GM21390 (cell line): ENCODE measurements around the gene HOOK2.

Experiments used
- ATAC-seq: cut with Tn5 transposase; IDR thresholded peaks from one replicate; pipeline ENCODE4 v1.9.1; 2021; ENCODE audit not compliant: unreplicated experiment

The HOOK2 gene

GRCh38 chr19:12793290-12794195 is 18.2 kb upstream of the HOOK2 start:
- peak; percentile 28 for ATAC-seq

GRCh38 chr19:12792853-12793289 is 17.5 kb upstream of the HOOK2 start:
- ATAC-seq = no peak

DNA sequence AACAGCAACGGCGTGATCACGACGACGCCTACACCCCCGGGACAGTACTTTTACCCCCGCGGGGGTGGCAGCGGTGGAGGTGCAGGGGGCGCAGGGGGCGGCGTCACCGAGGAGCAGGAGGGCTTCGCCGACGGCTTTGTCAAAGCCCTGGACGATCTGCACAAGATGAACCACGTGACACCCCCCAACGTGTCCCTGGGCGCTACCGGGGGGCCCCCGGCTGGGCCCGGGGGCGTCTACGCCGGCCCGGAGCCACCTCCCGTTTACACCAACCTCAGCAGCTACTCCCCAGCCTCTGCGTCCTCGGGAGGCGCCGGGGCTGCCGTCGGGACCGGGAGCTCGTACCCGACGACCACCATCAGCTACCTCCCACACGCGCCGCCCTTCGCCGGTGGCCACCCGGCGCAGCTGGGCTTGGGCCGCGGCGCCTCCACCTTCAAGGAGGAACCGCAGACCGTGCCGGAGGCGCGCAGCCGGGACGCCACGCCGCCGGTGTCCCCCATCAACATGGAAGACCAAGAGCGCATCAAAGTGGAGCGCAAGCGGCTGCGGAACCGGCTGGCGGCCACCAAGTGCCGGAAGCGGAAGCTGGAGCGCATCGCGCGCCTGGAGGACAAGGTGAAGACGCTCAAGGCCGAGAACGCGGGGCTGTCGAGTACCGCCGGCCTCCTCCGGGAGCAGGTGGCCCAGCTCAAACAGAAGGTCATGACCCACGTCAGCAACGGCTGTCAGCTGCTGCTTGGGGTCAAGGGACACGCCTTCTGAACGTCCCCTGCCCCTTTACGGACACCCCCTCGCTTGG is 16.9 kb upstream of the HOOK2 start:
- ATAC-seq = no peak

DNA sequence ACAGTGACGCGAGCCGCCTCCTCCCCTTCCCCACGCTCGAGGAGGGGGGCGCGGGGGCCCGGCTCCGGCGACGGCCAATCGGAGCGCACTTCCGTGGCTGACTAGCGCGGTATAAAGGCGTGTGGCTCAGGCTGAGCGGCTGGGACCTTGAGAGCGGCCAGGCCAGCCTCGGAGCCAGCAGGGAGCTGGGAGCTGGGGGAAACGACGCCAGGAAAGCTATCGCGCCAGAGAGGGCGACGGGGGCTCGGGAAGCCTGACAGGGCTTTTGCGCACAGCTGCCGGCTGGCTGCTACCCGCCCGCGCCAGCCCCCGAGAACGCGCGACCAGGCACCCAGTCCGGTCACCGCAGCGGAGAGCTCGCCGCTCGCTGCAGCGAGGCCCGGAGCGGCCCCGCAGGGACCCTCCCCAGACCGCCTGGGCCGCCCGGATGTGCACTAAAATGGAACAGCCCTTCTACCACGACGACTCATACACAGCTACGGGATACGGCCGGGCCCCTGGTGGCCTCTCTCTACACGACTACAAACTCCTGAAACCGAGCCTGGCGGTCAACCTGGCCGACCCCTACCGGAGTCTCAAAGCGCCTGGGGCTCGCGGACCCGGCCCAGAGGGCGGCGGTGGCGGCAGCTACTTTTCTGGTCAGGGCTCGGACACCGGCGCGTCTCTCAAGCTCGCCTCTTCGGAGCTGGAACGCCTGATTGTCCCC is 16.1 kb upstream of the HOOK2 start, which contains the start of gene JUNB:
Gene JUNB (plus strand): TSS at position 142 of the 706 bp plus-strand sequence. CDS start 286 bp downstream, at position 428.
- ATAC-seq = peak; percentile 34

DNA sequence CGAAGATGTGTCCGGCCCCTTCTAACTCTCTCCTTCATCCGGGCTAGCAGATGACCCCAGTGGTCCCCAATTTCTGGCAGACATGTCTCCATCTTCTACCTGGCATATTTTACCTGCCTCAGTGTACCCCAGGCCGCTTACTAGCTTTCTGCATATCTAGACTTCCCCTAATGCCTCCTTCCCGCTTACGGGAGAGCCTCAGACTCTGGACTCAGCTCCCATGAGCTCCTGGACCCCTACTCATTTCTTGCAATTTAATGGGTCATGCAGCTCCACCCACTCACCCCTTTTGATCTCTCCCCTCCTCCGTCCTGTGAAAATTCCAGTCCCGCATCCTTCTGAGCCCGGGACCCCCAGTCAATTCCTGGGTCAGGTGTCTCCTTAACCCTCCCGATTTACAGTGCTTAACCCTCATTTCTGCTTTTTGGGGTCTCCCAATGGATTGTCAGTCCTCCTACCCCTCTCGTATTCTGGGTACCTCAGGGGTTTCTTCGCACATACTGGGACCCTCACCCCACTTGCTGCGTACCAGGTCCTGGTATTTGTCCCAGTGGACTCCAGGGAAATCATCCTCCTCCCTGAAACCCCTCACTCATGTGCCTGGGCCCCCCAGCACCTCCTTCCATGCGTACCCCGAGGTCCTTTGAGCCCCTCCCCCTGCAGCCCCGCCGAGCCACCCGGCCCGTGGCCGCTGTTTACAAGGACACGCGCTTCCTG is 15.4 kb upstream of the HOOK2 start:
- ATAC-seq = no peak

DNA sequence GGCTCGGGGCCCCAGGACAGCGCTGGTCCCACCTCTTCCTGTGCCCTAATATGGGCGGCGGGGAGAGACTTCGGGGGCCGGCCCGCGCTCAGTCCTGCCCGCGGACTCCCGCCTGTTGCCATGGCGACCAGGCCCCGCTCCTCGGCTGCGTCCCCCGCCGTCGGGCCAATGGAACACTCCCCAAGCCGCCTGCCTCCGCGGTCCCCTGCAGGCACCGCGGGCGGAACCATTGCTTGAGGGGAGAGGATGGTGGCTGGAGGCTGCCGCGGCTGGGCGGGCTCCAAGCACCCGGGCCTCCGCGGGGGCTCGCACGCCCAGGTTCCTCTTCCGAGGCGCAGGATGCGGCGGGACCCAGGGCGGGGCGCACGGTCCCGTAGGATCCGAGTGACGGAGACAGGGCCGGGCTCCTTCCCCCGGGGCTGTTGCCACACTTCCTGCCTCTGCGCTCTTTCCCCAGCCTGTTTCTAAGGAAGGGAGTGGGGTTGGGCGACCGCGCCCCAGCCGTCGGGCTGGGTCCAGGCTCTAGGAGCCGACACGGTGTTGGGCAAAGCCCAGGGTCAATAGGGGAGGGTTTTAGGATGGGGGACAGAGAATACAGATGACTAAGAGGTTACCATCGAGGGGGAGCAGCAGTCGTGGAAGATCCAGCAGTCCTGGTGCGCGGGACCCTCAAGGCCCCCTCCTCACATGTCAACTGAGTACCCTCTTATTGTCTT is 14.7 kb upstream of the HOOK2 start:
- peak; percentile 32 for ATAC-seq

DNA sequence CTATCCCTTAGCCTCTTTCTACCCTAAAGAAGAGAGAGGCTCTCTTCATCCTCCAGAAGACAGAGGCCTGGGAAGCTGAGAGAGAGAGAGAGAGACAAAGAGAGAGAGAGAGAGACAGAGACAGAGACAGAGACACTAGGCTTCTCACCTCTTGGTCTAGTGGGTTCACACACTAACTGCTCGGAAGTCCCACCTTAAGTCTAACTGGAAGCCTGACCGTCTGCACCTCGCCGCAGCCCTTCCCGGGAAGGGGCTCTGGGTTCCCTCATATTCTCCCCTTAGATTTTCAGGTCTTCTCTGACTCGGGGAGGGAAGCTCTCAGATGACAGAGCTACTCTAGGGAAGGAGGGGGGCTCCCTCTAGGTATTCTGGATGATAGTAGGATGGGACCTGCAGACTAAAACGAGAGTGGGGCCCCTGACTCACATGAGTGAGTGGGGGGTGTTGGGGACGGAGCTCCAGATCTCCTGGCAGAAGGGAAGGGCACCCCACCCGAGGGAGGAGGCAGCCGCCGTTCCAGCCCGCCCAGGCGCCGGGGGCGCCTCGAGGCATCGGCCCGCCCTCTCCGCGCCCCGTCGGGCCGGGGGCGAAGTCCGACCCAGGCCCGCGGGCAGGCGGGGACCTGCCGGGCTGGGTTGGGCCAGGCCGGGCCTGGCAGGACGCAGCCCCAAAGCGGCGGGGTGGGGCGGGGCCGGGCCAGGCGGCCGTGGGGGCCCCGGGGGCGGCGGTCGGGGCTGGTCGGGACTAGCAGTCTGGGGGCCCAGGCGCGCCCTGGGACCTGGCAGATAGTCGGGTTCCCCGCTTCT is 13.9 kb upstream of the HOOK2 start:
- no peak for ATAC-seq

DNA sequence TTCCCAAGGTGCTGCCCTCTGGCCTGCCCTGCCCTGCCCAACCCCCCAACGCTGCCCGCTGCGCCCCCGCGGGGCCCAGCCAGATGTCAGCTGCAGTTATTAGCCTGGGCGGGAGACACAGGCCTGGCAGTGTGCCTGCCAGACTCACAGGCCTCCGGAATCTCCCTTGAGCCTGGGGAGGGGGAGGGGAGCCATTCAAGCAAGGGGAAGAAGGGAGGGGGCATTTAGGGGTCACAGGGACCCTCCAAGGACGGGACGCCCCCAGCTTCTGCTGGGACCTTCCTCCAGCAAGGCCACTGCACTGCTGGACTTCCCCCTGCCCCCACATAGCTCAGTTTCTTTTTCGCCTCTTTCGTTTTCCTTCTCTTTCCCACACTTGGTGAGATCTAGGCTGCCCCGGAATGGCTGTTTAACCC is 13.3 kb upstream of the HOOK2 start:
- ATAC-seq = no peak

DNA sequence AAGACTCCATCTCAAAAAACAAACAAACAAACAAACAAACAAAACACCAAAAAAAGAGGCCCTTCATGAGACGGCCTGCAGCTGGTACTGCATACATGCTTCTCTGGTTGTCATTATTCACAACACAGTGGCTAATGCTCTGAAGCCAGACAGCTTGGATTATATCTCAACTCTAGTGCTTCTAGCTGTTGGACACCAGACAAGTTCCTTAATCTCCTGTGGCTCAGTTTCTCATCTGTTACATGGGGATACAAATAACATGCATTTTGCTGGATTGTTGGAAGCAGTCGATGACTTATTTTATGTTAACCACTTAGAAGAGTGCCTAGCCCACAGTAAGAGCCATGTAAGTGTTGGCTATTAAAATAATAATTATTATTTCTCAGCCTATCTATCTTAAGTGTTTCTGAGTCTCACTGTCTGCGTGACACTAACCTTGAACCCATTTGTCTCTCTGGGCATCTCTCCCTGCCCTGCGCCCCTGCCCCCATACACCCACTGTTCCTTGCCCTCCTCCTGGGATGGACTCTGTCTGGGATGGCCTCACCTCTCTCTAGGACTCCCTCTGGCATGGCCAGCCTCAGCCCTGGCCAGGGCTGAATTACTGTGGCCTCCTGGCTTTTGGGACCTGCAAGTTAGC is 12.8 kb upstream of the HOOK2 start:
- no peak for ATAC-seq

DNA sequence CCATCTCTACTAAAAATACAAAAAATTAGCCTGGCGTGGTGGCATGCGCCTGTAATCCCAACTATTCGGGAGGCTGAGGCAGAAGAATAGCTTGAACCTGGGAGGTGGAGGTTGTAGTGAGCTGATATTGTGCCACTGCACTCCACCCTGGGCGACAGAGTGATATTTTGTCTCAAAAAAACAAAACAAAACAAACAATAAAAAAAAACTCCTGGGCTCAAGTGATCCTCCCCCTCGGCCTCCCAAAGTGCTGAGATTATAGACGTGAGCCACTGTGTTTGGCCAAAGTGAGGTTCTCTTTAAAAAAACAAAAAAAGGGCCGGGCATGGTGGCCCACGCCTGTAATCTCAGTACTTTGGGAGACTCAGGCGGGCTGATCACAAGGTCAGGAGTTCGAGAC is 12.1 kb upstream of the HOOK2 start:
- no peak for ATAC-seq

- no peak for ATAC-seq
Measured at GRCh38 chr19:12786952-12787351, 11.6 kb upstream of the HOOK2 start.

DNA sequence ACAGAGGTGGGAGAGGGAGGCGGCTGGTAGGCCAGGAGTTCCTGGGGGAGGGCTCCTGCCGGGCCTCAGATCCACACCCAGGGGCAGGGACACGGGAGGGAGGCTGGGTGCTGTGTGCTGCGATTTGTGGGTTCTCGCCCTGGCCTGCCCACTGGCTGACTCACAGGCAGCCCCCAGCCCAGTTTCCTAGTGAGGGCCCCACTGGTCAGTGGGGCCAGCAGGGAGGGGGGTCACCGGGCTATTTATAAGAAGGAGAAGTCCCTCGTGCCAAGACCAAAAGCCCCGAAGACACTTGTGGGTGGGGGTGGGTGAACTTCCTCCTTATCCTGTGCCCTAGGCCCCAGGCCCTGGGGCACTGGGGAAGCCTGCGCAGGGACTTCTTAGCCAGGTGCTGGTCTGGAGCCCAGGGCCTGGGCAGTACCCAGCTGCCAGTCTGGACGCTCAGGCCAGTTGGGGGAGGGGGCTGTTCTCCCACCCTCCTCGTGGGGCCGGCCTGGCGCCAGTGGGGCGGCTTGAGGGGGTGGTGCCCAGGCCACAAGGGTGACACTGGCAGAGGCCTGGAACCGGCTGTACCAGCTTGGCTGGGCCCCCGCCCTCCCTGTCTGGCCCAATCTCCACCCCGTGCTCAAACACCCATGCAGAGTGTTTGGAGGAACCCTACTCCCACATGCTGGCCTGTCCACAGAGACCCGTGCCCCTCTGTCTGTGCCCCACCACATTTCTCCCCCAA is 11.0 kb upstream of the HOOK2 start:
- no peak for ATAC-seq

DNA sequence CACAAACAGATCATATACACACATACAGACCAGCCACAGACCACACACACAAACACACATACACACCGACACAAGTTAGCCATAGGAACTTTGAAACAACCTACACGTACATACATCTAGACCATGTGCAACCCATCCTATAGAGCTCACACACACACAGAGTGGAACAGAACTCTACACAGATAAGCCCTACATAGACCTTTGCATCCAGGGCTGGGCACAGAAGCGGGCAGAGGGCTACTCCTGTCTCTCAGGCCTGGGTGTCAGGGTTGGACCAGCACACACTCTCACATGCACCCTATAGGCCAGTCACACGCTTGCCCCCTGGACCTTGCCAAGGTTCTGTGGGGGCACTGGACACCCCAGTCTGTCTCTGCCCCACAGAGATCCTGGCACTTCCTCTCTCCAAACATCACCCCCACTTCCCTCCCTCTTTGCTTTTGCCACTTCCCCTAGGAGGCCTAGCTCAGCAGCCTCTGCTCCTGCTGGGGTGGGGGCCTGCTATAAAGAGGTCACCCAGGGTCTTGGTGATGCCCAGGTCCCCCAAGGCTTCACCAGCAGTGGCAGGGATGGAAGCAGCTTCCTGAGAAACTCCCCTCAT is 10.2 kb upstream of the HOOK2 start:
- no peak for ATAC-seq

- no peak for ATAC-seq
Measured at GRCh38 chr19:12784871-12785430, 9.6 kb upstream of the HOOK2 start.

- ATAC-seq = no peak
Measured at GRCh38 chr19:12784394-12784870, 9.1 kb upstream of the HOOK2 start.

DNA sequence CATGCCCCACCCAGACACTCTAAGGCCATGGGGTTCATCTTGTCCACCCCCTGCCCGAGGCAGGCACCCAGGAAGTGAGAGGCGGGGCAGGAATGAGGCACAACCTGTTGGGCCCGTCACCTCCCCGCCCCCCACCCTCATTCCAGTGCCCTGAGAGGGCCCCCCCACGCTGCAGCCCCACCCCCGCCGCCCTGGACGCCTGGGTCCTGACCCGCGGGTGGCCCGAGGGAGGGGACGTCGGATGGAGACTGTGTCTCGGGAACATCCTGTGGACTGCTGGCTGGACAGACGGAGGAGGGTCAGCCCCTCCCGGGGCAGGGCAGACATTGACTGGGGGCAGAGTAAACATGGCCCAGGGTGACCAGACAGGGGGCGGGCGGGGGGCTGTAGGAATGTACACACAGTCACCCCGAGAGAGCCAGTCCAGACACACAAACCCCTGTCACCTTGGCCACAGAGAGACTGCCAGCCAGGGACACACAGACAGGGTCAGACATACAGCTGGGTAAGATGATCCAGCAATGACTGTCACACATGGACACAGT is 8.6 kb upstream of the HOOK2 start:
- ATAC-seq = no peak
